ENCODE results near the gene DHRS2. TPM values are rescaled to one million over a fixed set of nuclear protein-coding genes. Genes with fewer than 3 reads are reported as not detected.

DHRS2 gene
- total RNA-seq, 4 donors from 2014 or later: 0.12 TPM; not detected in 3

GRCh38 chr14:23645812-23646647 is 9.9 kb downstream of the DHRS2 start:
- Histone ChIP-seq H3K27ac (no peak overlapping the region), H3K9me3 (no peaks in the 10 kb centered on the region)
- 85 to 94% methylated on average over 3 to 4 of the region's 9 CpGs for WGBS, 2 donors (ENCODE audit: low coverage in 1 of 2)

GRCh38 chr14:23646648-23647549 is 10.7 kb downstream of the DHRS2 start:
- ATAC-seq: no peak
- Histone ChIP-seq H3K27me3 (no peaks in the 10 kb centered on the region), H3K27ac (no peak overlapping the region), H3K9me3 (no peaks in the 10 kb centered on the region), H3K4me3 (no peak overlapping the region), H3K4me1 (peaks cover 0 to 1% (median 0%) of the 10 kb centered on the region in 3 donors), H3K36me3 (no peaks in the 10 kb centered on the region)
- WGBS, 2 donors (ENCODE audit: low coverage in 1 of 2): 84 to 88% methylated on average over 6 of the region's 6 CpGs
- TF ChIP-seq EP300 (IDR thresholded peaks at IDR 0.05) (no peak), POLR2AphosphoS5 (IDR thresholded peaks at IDR 0.05) (no peak), POLR2A (IDR thresholded peaks at IDR 0.05) (no peak), CTCF (IDR thresholded peaks at IDR 0.05) (no peak)

More at GRCh38 chr14:23645812-23646647, 9.9 kb downstream of the DHRS2 start:
- Histone ChIP-seq H3K36me3 (no peaks in the 10 kb centered on the region), H3K27me3 (no peaks in the 10 kb centered on the region), H3K4me1 (peaks cover 0 to 10% (median 0%) of the 10 kb centered on the region in 3 donors), H3K4me3 (no peak overlapping the region)
- no peak for ATAC-seq
- no peak for TF ChIP-seq CTCF (IDR thresholded peaks at IDR 0.05)
- no peak for TF ChIP-seq EP300 (IDR thresholded peaks at IDR 0.05)
- no peak for TF ChIP-seq POLR2A (IDR thresholded peaks at IDR 0.05)
- TF ChIP-seq POLR2AphosphoS5 (IDR thresholded peaks at IDR 0.05): no peak

DNA sequence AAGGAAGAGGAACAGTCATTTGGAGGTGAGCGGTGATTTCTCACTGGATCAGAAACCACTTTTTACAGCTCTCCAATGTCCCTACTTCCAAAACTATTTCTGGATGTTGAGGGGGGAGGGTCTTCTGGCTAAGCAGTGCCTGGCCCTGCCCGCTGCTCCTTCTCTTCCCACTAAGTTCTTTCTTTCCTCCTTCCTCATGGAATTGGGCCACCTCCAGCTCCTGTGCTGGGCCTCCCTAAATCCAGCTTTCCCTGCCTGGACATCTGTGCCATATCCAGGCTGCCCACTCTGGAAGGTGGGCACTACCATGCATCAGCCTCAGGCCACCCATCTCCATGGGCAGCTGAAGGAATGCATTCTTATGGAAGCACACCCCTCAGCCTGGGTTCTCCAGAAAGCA is 11.5 kb downstream of the DHRS2 start:
- Histone ChIP-seq H3K36me3 (no peaks in the 10 kb centered on the region), H3K27ac (no peak overlapping the region), H3K9me3 (no peaks in the 10 kb centered on the region), H3K4me1 (no peaks in the 10 kb centered on the region), H3K27me3 (no peaks in the 10 kb centered on the region), H3K4me3 (no peak overlapping the region)
- WGBS, 2 donors (ENCODE audit: low coverage in 1 of 2): 88% methylated on average over 2 of the region's 2 CpGs; no CpG with 5 or more reads in 1 of the 2 donors
- TF ChIP-seq POLR2A (IDR thresholded peaks at IDR 0.05) (no peak), EP300 (IDR thresholded peaks at IDR 0.05) (no peak), POLR2AphosphoS5 (IDR thresholded peaks at IDR 0.05) (no peak), CTCF (IDR thresholded peaks at IDR 0.05) (no peak)
- no peak for ATAC-seq

DNA sequence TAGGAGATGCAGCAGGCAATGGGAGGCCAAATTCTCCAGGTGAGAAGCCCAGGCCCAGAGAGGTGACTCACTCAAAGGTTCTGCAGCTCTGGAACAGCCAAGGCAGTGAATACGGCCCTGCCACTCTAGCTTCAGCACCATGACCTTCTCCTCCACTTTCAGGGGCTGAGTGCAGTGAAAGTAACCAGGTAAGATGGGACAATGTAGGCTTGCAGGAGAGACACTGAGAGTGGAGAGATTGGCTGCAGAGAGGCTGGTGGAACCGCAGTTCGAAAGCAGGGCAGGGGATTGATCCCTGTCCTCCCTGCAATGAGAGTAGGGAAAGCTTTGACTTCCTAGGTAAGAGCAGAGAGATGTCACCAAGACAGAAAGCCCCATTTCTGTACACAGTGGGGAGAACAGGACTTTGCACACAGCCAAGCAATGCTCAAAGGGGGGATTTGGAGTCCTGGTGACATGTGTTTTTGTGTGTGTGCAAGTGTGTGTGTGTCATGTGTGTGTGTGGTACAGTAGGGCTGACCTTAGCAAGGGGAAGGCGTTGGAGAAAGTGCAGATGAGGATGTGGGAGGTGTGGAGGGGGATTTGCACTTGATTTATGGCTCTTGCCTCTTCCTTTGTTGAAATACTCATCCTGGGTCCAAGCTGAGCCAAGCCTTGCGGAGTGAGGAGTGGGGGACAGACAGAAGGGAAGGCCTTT is 12.7 kb downstream of the DHRS2 start:
- H3K36me3 ChIP-seq: no peaks in the 10 kb centered on the region
- no peak for ATAC-seq
- H3K9me3 ChIP-seq: no peaks in the 10 kb centered on the region
- 57 to 66% methylated on average over 3 to 5 of the region's 5 CpGs for WGBS, 2 donors (ENCODE audit: low coverage in 1 of 2)
- no peak overlapping the region for H3K4me3 ChIP-seq
- no peak overlapping the region for H3K27ac ChIP-seq
- H3K4me1 ChIP-seq: no peaks in the 10 kb centered on the region
- no peaks in the 10 kb centered on the region for H3K27me3 ChIP-seq
- no peak for TF ChIP-seq POLR2A (IDR thresholded peaks at IDR 0.05)
- TF ChIP-seq POLR2AphosphoS5 (IDR thresholded peaks at IDR 0.05): no peak
- no peak for TF ChIP-seq CTCF (IDR thresholded peaks at IDR 0.05)
